GM12878 (cell line): ENCODE measurements around the gene PPIL3. TPM values are rescaled to one million over a fixed set of nuclear protein-coding genes. Genes with fewer than 3 reads are reported as not detected.

Experiments used
- JUND ChIP-seq: IDR thresholded peaks from 2 replicates; pipeline ENCODE4 v1.6.1; 2012; ENCODE audit warnings: low read depth, mild to moderate bottlenecking, low read length, improper control_type of control experiment, moderate library complexity
- MTA3 ChIP-seq: IDR thresholded peaks from 2 replicates; pipeline ENCODE4 v1.6.1; 2012; ENCODE audit warnings: low read length, inconsistent platforms, borderline replicate concordance
- NFYA ChIP-seq: IDR thresholded peaks from 2 replicates; pipeline ENCODE4 v1.6.1; 2011; ENCODE audit warnings: low read depth, mild to moderate bottlenecking, low read length, improper control_type of control experiment, borderline replicate concordance
- RUNX3 ChIP-seq: IDR thresholded peaks from 2 replicates; pipeline ENCODE4 v1.6.1; 2012; ENCODE audit warnings: low read length, inconsistent platforms
- SIX5 ChIP-seq: IDR thresholded peaks from 2 replicates; pipeline ENCODE4 v1.6.1; 2011; ENCODE audit warnings: mild to moderate bottlenecking, low read depth, low read length, moderate library complexity; ENCODE audit not compliant: severe bottlenecking
- SMAD1 ChIP-seq: fragments of 450-650 bp; IDR thresholded peaks from 2 replicates; pipeline ENCODE4 v1.6.1; 2018; ENCODE audit warnings: mild to moderate bottlenecking, low read depth; ENCODE audit not compliant: partially characterized antibody
- WRNIP1 ChIP-seq: IDR thresholded peaks from 2 replicates; pipeline ENCODE4 v1.6.1; 2011; ENCODE audit warnings: low read depth, low read length, improper control_type of control experiment, borderline replicate concordance
- polyA plus RNA-seq, 11 experiments: library from polyadenylated mRNA; depleted of rRNA in 4 of 11; unstranded in 6 of 11; stranded (reverse) in 5 of 11; fragments of >200 nt; fragmentation: Nextera tagmentation in 4 of 11; fragmentation: Illumina TruSeq in 1 of 11; extraction: Ambion mirVana in 4 of 11; extraction: Trizol in 1 of 11; gene quantifications; 1 replicate in 1 of 11; 2 replicates in 10 of 11; pipeline versions ENCODE4 v1.2.1 to v1.2.3, GENCODE V29; 2011 to 2016; ENCODE audit warnings: inconsistent platforms in 2 of 11, missing spikeins in 2 of 11, low read depth in 1 of 11
- total RNA-seq, 4 experiments: library from RNA; depleted of rRNA in 3 of 4; stranded (reverse); fragments of >200 nt in 3 of 4; fragmentation: Illumina TruSeq in 1 of 4; extraction: Trizol in 1 of 4; gene quantifications; 2 replicates each; pipeline versions ENCODE4 v1.2.1 to v1.2.3, GENCODE V29; 2013 to 2021
- TF ChIP-seq, protein P1 (sequence below): fragments of 150-350 bp; IDR thresholded peaks from 2 replicates; pipeline ENCODE4 v1.6.1; 2016; ENCODE audit warnings: low read depth, low read length
- TF ChIP-seq, protein P2 (sequence below): fragments of 450-650 bp; IDR thresholded peaks from 2 replicates; pipeline ENCODE4 v1.6.1; 2016; ENCODE audit warnings: mild to moderate bottlenecking
- TF ChIP-seq, protein P3 (sequence below): fragments of 450-650 bp; IDR thresholded peaks from 2 replicates; pipeline ENCODE4 v1.6.1; 2018; ENCODE audit warnings: mild to moderate bottlenecking, low read depth, moderate library complexity; ENCODE audit not compliant: partially characterized antibody
- TF ChIP-seq, protein P4 (sequence below): fragments of 450-650 bp; IDR thresholded peaks from 2 replicates; pipeline ENCODE4 v1.6.1; 2017; ENCODE audit warnings: borderline replicate concordance
- TF ChIP-seq, protein P5 (sequence below): fragments of 450-650 bp; IDR thresholded peaks from 2 replicates; pipeline ENCODE4 v1.6.1; 2017; ENCODE audit warnings: mild to moderate bottlenecking, low read depth, inconsistent platforms; ENCODE audit not compliant: poor library complexity, severe bottlenecking
- TF ChIP-seq, protein P6 (sequence below): fragments of 450-650 bp; IDR thresholded peaks from 2 replicates; pipeline ENCODE4 v1.6.1; 2017; ENCODE audit warnings: antibody characterized with exemption, mild to moderate bottlenecking, moderate library complexity

PPIL3 gene
- total and polyA plus RNA-seq, 10 of the 15 experiments (the other 5 are each of a cell fraction or from before 2014, with no cell fraction given) = 33.8 to 176 (median 59.1) TPM

DNA sequence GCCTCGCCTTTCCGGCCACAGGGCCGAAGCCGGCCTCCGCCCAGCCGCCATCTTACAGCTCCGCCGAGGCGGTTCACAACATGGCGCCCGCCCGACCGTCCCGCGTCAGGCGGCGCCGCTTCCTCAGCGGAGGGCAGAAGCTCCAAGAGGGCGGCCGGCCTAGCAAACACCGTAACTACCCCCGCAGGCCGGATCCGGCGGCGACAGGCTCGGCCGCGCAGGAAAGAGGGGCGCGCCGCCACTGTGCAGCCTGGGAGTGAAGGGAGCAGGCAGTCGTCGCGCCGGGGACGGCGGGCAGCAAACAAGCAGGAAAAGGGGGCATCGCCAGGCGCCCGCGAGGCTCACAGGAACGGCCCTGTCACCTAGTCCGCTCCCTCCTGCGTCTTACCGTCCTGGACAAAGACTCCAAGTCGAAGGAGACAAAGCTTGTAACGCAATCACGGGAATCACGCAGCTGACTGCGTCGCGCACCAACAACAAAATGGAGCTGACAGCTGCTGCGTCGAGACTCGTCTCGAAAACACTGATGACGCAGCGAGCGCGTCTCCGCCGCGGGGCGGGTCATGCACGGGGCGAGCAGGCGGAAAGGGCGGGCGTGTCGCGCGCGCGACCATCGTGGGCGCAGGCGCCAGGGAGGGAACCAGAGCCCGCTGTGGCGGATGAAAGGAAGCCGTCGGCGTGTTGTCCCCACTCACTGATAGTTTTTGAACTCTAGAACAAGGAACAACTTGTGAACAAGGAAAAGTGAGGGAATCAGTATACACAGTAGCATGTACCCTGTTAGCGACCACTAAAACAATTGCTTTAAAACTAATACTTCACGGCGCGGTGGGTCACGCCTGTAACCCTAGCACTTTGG lies 24.5 kb downstream of the PPIL3 start, which contains the start of gene CLK1 (continued):
- TF ChIP-seq, protein P1, sequence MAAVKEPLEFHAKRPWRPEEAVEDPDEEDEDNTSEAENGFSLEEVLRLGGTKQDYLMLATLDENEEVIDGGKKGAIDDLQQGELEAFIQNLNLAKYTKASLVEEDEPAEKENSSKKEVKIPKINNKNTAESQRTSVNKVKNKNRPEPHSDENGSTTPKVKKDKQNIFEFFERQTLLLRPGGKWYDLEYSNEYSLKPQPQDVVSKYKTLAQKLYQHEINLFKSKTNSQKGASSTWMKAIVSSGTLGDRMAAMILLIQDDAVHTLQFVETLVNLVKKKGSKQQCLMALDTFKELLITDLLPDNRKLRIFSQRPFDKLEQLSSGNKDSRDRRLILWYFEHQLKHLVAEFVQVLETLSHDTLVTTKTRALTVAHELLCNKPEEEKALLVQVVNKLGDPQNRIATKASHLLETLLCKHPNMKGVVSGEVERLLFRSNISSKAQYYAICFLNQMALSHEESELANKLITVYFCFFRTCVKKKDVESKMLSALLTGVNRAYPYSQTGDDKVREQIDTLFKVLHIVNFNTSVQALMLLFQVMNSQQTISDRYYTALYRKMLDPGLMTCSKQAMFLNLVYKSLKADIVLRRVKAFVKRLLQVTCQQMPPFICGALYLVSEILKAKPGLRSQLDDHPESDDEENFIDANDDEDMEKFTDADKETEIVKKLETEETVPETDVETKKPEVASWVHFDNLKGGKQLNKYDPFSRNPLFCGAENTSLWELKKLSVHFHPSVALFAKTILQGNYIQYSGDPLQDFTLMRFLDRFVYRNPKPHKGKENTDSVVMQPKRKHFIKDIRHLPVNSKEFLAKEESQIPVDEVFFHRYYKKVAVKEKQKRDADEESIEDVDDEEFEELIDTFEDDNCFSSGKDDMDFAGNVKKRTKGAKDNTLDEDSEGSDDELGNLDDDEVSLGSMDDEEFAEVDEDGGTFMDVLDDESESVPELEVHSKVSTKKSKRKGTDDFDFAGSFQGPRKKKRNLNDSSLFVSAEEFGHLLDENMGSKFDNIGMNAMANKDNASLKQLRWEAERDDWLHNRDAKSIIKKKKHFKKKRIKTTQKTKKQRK = no peak
- TF ChIP-seq SMAD1 = peak; percentile 84
- no peak for TF ChIP-seq NFYA
- TF ChIP-seq, protein P2, sequence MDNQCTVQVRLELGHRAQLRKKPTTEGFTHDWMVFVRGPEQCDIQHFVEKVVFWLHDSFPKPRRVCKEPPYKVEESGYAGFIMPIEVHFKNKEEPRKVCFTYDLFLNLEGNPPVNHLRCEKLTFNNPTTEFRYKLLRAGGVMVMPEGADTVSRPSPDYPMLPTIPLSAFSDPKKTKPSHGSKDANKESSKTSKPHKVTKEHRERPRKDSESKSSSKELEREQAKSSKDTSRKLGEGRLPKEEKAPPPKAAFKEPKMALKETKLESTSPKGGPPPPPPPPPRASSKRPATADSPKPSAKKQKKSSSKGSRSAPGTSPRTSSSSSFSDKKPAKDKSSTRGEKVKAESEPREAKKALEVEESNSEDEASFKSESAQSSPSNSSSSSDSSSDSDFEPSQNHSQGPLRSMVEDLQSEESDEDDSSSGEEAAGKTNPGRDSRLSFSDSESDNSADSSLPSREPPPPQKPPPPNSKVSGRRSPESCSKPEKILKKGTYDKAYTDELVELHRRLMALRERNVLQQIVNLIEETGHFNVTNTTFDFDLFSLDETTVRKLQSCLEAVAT = peak; percentile 86
- TF ChIP-seq RUNX3 = peak; percentile 32; the same call in 1 of the 2 replicates
- TF ChIP-seq, protein P3, sequence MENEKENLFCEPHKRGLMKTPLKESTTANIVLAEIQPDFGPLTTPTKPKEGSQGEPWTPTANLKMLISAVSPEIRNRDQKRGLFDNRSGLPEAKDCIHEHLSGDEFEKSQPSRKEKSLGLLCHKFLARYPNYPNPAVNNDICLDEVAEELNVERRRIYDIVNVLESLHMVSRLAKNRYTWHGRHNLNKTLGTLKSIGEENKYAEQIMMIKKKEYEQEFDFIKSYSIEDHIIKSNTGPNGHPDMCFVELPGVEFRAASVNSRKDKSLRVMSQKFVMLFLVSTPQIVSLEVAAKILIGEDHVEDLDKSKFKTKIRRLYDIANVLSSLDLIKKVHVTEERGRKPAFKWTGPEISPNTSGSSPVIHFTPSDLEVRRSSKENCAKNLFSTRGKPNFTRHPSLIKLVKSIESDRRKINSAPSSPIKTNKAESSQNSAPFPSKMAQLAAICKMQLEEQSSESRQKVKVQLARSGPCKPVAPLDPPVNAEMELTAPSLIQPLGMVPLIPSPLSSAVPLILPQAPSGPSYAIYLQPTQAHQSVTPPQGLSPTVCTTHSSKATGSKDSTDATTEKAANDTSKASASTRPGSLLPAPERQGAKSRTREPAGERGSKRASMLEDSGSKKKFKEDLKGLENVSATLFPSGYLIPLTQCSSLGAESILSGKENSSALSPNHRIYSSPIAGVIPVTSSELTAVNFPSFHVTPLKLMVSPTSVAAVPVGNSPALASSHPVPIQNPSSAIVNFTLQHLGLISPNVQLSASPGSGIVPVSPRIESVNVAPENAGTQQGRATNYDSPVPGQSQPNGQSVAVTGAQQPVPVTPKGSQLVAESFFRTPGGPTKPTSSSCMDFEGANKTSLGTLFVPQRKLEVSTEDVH = no peak
- TF ChIP-seq, protein P4, sequence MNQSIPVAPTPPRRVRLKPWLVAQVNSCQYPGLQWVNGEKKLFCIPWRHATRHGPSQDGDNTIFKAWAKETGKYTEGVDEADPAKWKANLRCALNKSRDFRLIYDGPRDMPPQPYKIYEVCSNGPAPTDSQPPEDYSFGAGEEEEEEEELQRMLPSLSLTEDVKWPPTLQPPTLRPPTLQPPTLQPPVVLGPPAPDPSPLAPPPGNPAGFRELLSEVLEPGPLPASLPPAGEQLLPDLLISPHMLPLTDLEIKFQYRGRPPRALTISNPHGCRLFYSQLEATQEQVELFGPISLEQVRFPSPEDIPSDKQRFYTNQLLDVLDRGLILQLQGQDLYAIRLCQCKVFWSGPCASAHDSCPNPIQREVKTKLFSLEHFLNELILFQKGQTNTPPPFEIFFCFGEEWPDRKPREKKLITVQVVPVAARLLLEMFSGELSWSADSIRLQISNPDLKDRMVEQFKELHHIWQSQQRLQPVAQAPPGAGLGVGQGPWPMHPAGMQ = no peak
- TF ChIP-seq, protein P5, sequence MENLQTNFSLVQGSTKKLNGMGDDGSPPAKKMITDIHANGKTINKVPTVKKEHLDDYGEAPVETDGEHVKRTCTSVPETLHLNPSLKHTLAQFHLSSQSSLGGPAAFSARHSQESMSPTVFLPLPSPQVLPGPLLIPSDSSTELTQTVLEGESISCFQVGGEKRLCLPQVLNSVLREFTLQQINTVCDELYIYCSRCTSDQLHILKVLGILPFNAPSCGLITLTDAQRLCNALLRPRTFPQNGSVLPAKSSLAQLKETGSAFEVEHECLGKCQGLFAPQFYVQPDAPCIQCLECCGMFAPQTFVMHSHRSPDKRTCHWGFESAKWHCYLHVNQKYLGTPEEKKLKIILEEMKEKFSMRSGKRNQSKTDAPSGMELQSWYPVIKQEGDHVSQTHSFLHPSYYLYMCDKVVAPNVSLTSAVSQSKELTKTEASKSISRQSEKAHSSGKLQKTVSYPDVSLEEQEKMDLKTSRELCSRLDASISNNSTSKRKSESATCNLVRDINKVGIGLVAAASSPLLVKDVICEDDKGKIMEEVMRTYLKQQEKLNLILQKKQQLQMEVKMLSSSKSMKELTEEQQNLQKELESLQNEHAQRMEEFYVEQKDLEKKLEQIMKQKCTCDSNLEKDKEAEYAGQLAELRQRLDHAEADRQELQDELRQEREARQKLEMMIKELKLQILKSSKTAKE = no peak
- TF ChIP-seq, protein P6, sequence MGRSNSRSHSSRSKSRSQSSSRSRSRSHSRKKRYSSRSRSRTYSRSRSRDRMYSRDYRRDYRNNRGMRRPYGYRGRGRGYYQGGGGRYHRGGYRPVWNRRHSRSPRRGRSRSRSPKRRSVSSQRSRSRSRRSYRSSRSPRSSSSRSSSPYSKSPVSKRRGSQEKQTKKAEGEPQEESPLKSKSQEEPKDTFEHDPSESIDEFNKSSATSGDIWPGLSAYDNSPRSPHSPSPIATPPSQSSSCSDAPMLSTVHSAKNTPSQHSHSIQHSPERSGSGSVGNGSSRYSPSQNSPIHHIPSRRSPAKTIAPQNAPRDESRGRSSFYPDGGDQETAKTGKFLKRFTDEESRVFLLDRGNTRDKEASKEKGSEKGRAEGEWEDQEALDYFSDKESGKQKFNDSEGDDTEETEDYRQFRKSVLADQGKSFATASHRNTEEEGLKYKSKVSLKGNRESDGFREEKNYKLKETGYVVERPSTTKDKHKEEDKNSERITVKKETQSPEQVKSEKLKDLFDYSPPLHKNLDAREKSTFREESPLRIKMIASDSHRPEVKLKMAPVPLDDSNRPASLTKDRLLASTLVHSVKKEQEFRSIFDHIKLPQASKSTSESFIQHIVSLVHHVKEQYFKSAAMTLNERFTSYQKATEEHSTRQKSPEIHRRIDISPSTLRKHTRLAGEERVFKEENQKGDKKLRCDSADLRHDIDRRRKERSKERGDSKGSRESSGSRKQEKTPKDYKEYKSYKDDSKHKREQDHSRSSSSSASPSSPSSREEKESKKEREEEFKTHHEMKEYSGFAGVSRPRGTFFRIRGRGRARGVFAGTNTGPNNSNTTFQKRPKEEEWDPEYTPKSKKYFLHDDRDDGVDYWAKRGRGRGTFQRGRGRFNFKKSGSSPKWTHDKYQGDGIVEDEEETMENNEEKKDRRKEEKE = no peak
- TF ChIP-seq WRNIP1 = no peak
- peak; percentile 19 for TF ChIP-seq SIX5
- no peak for TF ChIP-seq MTA3
- TF ChIP-seq JUND = no peak
